ENCODE results near the gene ARVCF. TPM values are rescaled to one million over a fixed set of nuclear protein-coding genes. Genes with fewer than 3 reads are reported as not detected.

Gene ARVCF
- total and polyA plus RNA-seq, 8 donors: 3.5 to 51.3 (median 13.6) TPM

- no peaks in the 10 kb centered on the region for H3K36me3 ChIP-seq
- intact Hi-C loops (cut with DNase I; ENCODE audit: low total_unique reads): no loop called here
These were observed 7.6 kb downstream of the ARVCF start for GRCh38 chr22:20009018-20009491.

GRCh38 chr22:20008221-20008995 is 8.2 kb downstream of the ARVCF start:
- Histone ChIP-seq H3K4me3 (no peak overlapping the region), H3K4me1 (peaks cover 0 to 11% (median 1%) of the 10 kb centered on the region in 4 donors), H3K27ac (no peak overlapping the region), H3K36me3 (no peaks in the 10 kb centered on the region), H3K27me3 (no peaks in the 10 kb centered on the region), H3K9me3 (peaks cover 0 to 6% (median 0%) of the 10 kb centered on the region in 4 donors)
- TF ChIP-seq EP300 (IDR thresholded peaks at IDR 0.05) (no peak), POLR2AphosphoS5 (IDR thresholded peaks at IDR 0.05) (no peak), CTCF (IDR thresholded peaks at IDR 0.05) (no peak), POLR2A (IDR thresholded peaks at IDR 0.05) (no peak)
- no peak for DNase-seq
- intact Hi-C loops (cut with DNase I; ENCODE audit: low total_unique reads): no loop called here
- 86 to 94% (median 91%) methylated on average over 10 to 11 of the region's 11 CpGs for WGBS, 5 donors

More at GRCh38 chr22:20009018-20009491, 7.6 kb downstream of the ARVCF start:
- Histone ChIP-seq H3K4me1 (peaks cover 0 to 16% (median 2%) of the 10 kb centered on the region in 4 donors), H3K27ac (no peak overlapping the region), H3K4me3 (no peak overlapping the region), H3K27me3 (no peaks in the 10 kb centered on the region), H3K9me3 (peaks cover 0 to 5% (median 0%) of the 10 kb centered on the region in 4 donors)
- DNase-seq: no peak
- 89 to 97% (median 94%) methylated on average over 4 to 9 of the region's 9 CpGs for WGBS, 5 donors
- no peak for TF ChIP-seq EP300 (IDR thresholded peaks at IDR 0.05)
- no peak for TF ChIP-seq CTCF (IDR thresholded peaks at IDR 0.05)
- TF ChIP-seq POLR2A (IDR thresholded peaks at IDR 0.05): no peak
- no peak for TF ChIP-seq POLR2AphosphoS5 (IDR thresholded peaks at IDR 0.05)

GRCh38 chr22:20004464-20004863 is 12.2 kb downstream of the ARVCF start:
- H3K4me1 ChIP-seq: peaks cover 0 to 8% (median 2%) of the 10 kb centered on the region in 4 donors
- intact Hi-C loops (cut with DNase I; ENCODE audit: low total_unique reads): no loop called here

GRCh38 chr22:20003304-20003703 is 13.3 kb downstream of the ARVCF start:
- no peaks in the 10 kb centered on the region for H3K36me3 ChIP-seq
- no peak for TF ChIP-seq CTCF (IDR thresholded peaks at IDR 0.05)
- no peak for TF ChIP-seq POLR2A (IDR thresholded peaks at IDR 0.05)
- TF ChIP-seq EP300 (IDR thresholded peaks at IDR 0.05): no peak
- no peak for TF ChIP-seq POLR2AphosphoS5 (IDR thresholded peaks at IDR 0.05)
- no peaks in the 10 kb centered on the region for H3K27me3 ChIP-seq
- H3K4me3 ChIP-seq: no peak overlapping the region
- peaks cover 0 to 20% (median 11%) of the 10 kb centered on the region in 4 donors for H3K4me1 ChIP-seq
- peaks cover 0 to 6% (median 0%) of the 10 kb centered on the region in 4 donors for H3K9me3 ChIP-seq
- no peak for DNase-seq
- no peak overlapping the region for H3K27ac ChIP-seq
- intact Hi-C loops (cut with DNase I; ENCODE audit: low total_unique reads): no loop called here
- WGBS, 5 donors: 95 to 100% (median 96%) methylated on average over 1 of the region's 1 CpG

More at GRCh38 chr22:20004464-20004863, 12.2 kb downstream of the ARVCF start:
- 92 to 98% (median 95%) methylated on average over 3 of the region's 3 CpGs for WGBS, 5 donors
- Histone ChIP-seq H3K36me3 (no peaks in the 10 kb centered on the region), H3K9me3 (peaks cover 0 to 6% (median 0%) of the 10 kb centered on the region in 4 donors), H3K27me3 (no peaks in the 10 kb centered on the region), H3K27ac (no peak overlapping the region), H3K4me3 (no peak overlapping the region)
- DNase-seq: no peak
- TF ChIP-seq POLR2A (IDR thresholded peaks at IDR 0.05) (no peak), EP300 (IDR thresholded peaks at IDR 0.05) (no peak), POLR2AphosphoS5 (IDR thresholded peaks at IDR 0.05) (no peak), CTCF (IDR thresholded peaks at IDR 0.05) (no peak)
